C4-2B (cell line): ENCODE data around the gene CCDC18.
"Not testable (repeated sequence)": the region's sequence is repeated elsewhere in the genome, so short reads cannot be mapped to it uniquely, and the experiment has no call there.

Source experiments
- ZFX ChIP-seq: fragments of 450-650 bp; IDR thresholded peaks from 2 replicates; pipeline ENCODE4 v1.6.1; 2017
- TF ChIP-seq, protein P1 (sequence below): fragments of 450-650 bp; conservative IDR thresholded peaks from 2 replicates; pipeline ENCODE4 v1.5.1; 2017; ENCODE audit warnings: mild to moderate bottlenecking

DNA sequence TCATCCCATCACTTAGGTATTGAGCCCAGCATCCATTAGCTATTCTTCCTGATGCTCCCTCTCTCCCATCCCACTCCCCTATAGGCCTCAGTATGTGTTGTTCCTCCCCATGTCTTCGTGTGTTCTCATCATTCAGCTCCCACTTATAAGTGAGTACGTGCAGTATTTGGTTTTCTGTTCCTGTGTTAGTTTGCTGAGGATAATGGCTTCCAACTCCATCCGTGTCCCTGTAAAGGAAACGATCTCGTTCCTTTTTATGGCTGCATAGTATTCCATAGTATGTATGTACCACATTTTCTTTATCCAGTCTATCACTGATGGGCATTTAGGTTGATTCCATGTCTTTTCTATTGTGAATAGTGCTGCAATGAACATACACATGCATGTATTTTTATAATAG, 40.2 kb downstream of the CCDC18 start:
- TF ChIP-seq ZFX: not testable (repeated sequence)
- TF ChIP-seq, protein P1, sequence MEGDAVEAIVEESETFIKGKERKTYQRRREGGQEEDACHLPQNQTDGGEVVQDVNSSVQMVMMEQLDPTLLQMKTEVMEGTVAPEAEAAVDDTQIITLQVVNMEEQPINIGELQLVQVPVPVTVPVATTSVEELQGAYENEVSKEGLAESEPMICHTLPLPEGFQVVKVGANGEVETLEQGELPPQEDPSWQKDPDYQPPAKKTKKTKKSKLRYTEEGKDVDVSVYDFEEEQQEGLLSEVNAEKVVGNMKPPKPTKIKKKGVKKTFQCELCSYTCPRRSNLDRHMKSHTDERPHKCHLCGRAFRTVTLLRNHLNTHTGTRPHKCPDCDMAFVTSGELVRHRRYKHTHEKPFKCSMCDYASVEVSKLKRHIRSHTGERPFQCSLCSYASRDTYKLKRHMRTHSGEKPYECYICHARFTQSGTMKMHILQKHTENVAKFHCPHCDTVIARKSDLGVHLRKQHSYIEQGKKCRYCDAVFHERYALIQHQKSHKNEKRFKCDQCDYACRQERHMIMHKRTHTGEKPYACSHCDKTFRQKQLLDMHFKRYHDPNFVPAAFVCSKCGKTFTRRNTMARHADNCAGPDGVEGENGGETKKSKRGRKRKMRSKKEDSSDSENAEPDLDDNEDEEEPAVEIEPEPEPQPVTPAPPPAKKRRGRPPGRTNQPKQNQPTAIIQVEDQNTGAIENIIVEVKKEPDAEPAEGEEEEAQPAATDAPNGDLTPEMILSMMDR: not testable (repeated sequence)
